Stimulated activated CD8-positive, alpha-beta memory T cell treated with anti-CD3 and anti-CD28 coated beads, Interleukin-4, amount 100 ng/mL, for 1 hour (primary cell): ENCODE data around the gene MRPL28.

Source experiments
- DNase-seq, 2 donors: peaks; one replicate each; pipeline ENCODE4 v3.0.0-alpha.2; 2020; ENCODE audit warnings: low read depth in 2 of 2, low spot score in 1 of 2

MRPL28 gene

DNA sequence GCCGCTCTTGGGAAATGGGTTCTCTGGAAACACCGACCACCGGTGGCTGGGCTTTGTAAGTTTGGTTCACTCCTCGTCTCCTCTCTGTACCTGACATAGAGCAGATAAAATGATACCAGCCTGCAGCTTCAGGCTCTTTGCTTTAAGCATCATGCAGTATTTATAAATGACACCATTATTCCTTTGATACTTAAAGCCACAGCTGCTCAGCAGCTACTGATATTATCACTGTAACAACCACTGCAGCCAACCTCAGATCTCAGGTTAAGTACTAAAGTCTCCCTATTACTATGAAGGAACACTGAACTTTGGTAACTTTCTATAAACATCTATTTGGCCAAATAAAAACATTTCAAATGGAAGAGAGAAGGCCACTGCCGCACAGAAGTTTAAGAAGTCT lies 52.8 kb downstream of the MRPL28 start:
- DNase-seq, result no peak
